ENCODE data around the gene PARD3B. TPM values are rescaled to one million over a fixed set of nuclear protein-coding genes. Genes with fewer than 3 reads are reported as not detected.

PARD3B gene
- total and polyA plus RNA-seq, 9 donors = 6.4 to 15.3 (median 7.5) TPM

DNA sequence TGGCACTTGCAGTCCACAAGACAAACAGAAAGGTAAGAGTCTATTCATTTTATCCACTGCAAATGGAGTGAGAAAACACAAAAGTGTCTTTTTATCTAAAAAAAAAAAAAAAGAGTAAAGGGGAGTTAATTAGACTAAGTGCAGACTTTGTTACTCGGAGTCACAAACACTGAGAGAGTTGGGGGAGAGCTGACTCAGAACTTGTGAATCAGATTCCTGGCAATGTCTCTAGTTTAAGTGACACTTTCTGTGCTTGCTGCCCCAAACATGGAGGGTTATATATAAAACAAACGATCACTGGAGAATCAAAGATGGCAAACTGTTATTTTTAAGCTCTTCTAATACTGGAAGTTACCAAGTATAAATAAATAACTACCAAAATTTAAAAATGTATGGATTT, 631.3 kb downstream of the PARD3B start:
- WGBS (ENCODE audit: insufficient coverage) = no CpG with 5 or more reads among the region's 2 CpGs
- Histone ChIP-seq H3K27me3 (ENCODE audit: control insufficient read depth, insufficient read depth, low read length) (no peaks in the 10 kb centered on the region), H3K4me1 (ENCODE audit: control insufficient read depth, insufficient read depth, low read length) (peaks cover 2% of the 10 kb centered on the region), H3K36me3 (ENCODE audit: control insufficient read depth, insufficient read depth, low read length) (no peaks in the 10 kb centered on the region), H3K4me3 (ENCODE audit: low read length) (no peak overlapping the region), H3K27ac (ENCODE audit: low read length) (no peak overlapping the region), H3K9me3 (replicated peaks; ENCODE audit: control insufficient read depth, low read depth, low read length) (no peaks in the 10 kb centered on the region)
- DNase-seq = no peak

DNA sequence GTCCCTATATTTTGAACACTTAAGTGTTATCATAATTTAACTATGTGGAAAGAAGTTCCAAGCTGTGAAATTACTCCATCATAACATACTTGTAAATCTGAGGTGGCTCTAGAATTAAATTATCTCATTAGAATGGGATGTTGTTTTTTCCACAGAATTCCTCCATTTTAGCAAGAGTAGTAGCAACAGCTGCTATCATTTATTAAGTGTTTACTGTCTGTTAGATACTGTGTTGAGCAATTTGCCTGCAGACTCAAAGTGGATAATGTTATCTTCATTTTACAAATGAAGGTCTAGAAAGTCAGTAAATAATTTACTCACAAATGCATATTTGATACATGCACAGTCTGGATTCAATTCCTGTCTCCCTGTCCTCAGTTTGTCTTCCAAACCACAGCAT, 632.3 kb downstream of the PARD3B start:
- H3K9me3 ChIP-seq (replicated peaks; ENCODE audit: control insufficient read depth, low read depth, low read length) = no peaks in the 10 kb centered on the region
- no peak for DNase-seq
- H3K4me1 ChIP-seq (ENCODE audit: control insufficient read depth, insufficient read depth, low read length) = peaks cover 2% of the 10 kb centered on the region
- no peaks in the 10 kb centered on the region for H3K27me3 ChIP-seq (ENCODE audit: control insufficient read depth, insufficient read depth, low read length)
- no peak overlapping the region for H3K27ac ChIP-seq (ENCODE audit: low read length)
- no peaks in the 10 kb centered on the region for H3K36me3 ChIP-seq (ENCODE audit: control insufficient read depth, insufficient read depth, low read length)
- H3K4me3 ChIP-seq (ENCODE audit: low read length) = no peak overlapping the region

- Histone ChIP-seq H3K36me3 (ENCODE audit: control insufficient read depth, insufficient read depth, low read length) (no peaks in the 10 kb centered on the region), H3K27me3 (ENCODE audit: control insufficient read depth, insufficient read depth, low read length) (no peaks in the 10 kb centered on the region), H3K27ac (ENCODE audit: low read length) (no peak overlapping the region), H3K9me3 (replicated peaks; ENCODE audit: control insufficient read depth, low read depth, low read length) (no peaks in the 10 kb centered on the region), H3K4me3 (ENCODE audit: low read length) (no peak overlapping the region), H3K4me1 (ENCODE audit: control insufficient read depth, insufficient read depth, low read length) (peaks cover 2% of the 10 kb centered on the region)
- 89% methylated on average over 1 of the region's 3 CpGs for WGBS (ENCODE audit: insufficient coverage)
- no peak for DNase-seq
Measured at GRCh38 chr2:205180730-205181129, 635.5 kb downstream of the PARD3B start.

GRCh38 chr2:205187731-205188130, 642.5 kb downstream of the PARD3B start:
- no peaks in the 10 kb centered on the region for H3K9me3 ChIP-seq (replicated peaks; ENCODE audit: control insufficient read depth, low read depth, low read length)
- H3K27me3 ChIP-seq (ENCODE audit: control insufficient read depth, insufficient read depth, low read length) = no peaks in the 10 kb centered on the region
- no peak overlapping the region for H3K27ac ChIP-seq (ENCODE audit: low read length)
- H3K4me3 ChIP-seq (ENCODE audit: low read length) = no peak overlapping the region
- DNase-seq = no peak
- peaks cover 2% of the 10 kb centered on the region for H3K4me1 ChIP-seq (ENCODE audit: control insufficient read depth, insufficient read depth, low read length)
- H3K36me3 ChIP-seq (ENCODE audit: control insufficient read depth, insufficient read depth, low read length) = no peaks in the 10 kb centered on the region
- 65% methylated on average over 4 of the region's 6 CpGs for WGBS (ENCODE audit: insufficient coverage)

GRCh38 chr2:205188239-205189138, 643.2 kb downstream of the PARD3B start:
- DNase-seq = peak; percentile 69
- no peak overlapping the region for H3K27ac ChIP-seq (ENCODE audit: low read length)
- H3K27me3 ChIP-seq (ENCODE audit: control insufficient read depth, insufficient read depth, low read length) = no peaks in the 10 kb centered on the region
- peaks cover under 1% of the 10 kb centered on the region for H3K36me3 ChIP-seq (ENCODE audit: control insufficient read depth, insufficient read depth, low read length)
- H3K9me3 ChIP-seq (replicated peaks; ENCODE audit: control insufficient read depth, low read depth, low read length) = no peaks in the 10 kb centered on the region
- H3K4me1 ChIP-seq (ENCODE audit: control insufficient read depth, insufficient read depth, low read length) = peaks cover 2% of the 10 kb centered on the region
- H3K4me3 ChIP-seq (ENCODE audit: low read length) = no peak overlapping the region
- WGBS (ENCODE audit: insufficient coverage) = 86% methylated on average over 6 of the region's 9 CpGs

- Histone ChIP-seq H3K27me3 (ENCODE audit: control insufficient read depth, insufficient read depth, low read length) (no peaks in the 10 kb centered on the region), H3K9me3 (replicated peaks; ENCODE audit: control insufficient read depth, low read depth, low read length) (no peaks in the 10 kb centered on the region), H3K36me3 (ENCODE audit: control insufficient read depth, insufficient read depth, low read length) (peaks cover 5% of the 10 kb centered on the region), H3K4me3 (ENCODE audit: low read length) (no peak overlapping the region), H3K27ac (ENCODE audit: low read length) (no peak overlapping the region), H3K4me1 (ENCODE audit: control insufficient read depth, insufficient read depth, low read length) (peaks cover 2% of the 10 kb centered on the region)
- WGBS (ENCODE audit: insufficient coverage) = 78% methylated on average over 1 of the region's 7 CpGs
- no peak for DNase-seq
Measured at GRCh38 chr2:205189301-205189700, 644.0 kb downstream of the PARD3B start.

GRCh38 chr2:205190528-205190927, 645.3 kb downstream of the PARD3B start:
- WGBS (ENCODE audit: insufficient coverage) = 50% methylated on average over 1 of the region's 2 CpGs
- peaks cover 2% of the 10 kb centered on the region for H3K4me1 ChIP-seq (ENCODE audit: control insufficient read depth, insufficient read depth, low read length)
- no peak for DNase-seq

DNA sequence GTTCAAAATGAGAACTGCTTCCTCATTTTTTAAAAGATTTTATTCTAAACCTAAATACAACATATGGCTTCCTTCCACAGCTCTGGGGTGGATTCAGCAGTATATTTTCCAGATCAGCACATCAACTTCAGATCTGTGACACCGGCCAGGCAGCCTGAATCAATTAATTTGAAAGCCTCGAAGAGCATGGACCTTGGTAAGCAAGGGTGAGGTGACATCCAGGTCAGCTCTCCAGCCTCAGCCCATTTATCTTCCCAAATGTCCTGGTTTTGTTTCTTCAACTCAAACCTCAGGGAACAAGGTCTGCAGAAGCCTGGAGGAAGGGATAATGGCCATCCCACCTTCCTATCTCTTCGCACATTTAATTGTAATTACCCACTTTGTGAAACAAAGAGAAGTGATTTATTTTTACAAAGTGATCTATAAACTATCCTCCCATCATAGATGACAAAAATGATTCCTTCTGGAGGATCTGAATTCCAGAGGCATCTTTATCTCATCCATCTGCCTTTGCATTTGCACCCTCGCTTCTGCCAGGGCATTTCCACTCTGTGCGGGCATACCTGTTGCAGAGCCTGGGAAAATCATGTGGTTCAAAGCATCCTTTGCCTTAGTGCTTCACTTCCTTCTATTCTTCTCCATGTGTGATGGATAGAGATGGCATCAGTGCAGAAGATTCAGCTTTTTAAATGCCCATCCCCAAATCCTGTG, 648.0 kb downstream of the PARD3B start:
- H3K9me3 ChIP-seq (replicated peaks; ENCODE audit: control insufficient read depth, low read depth, low read length) = no peaks in the 10 kb centered on the region
- WGBS (ENCODE audit: insufficient coverage) = 20% methylated on average over 1 of the region's 5 CpGs
- peaks cover 6% of the 10 kb centered on the region for H3K4me1 ChIP-seq (ENCODE audit: control insufficient read depth, insufficient read depth, low read length)
- no peak overlapping the region for H3K4me3 ChIP-seq (ENCODE audit: low read length)
- no peak for DNase-seq
- no peak overlapping the region for H3K27ac ChIP-seq (ENCODE audit: low read length)
- H3K27me3 ChIP-seq (ENCODE audit: control insufficient read depth, insufficient read depth, low read length) = no peaks in the 10 kb centered on the region
- peaks cover 5% of the 10 kb centered on the region for H3K36me3 ChIP-seq (ENCODE audit: control insufficient read depth, insufficient read depth, low read length)

More at GRCh38 chr2:205190528-205190927, 645.3 kb downstream of the PARD3B start:
- no peak overlapping the region for H3K4me3 ChIP-seq (ENCODE audit: low read length)
- no peak overlapping the region for H3K27ac ChIP-seq (ENCODE audit: low read length)
- H3K9me3 ChIP-seq (replicated peaks; ENCODE audit: control insufficient read depth, low read depth, low read length) = no peaks in the 10 kb centered on the region
- peaks cover 5% of the 10 kb centered on the region for H3K36me3 ChIP-seq (ENCODE audit: control insufficient read depth, insufficient read depth, low read length)
- H3K27me3 ChIP-seq (ENCODE audit: control insufficient read depth, insufficient read depth, low read length) = no peaks in the 10 kb centered on the region

GRCh38 chr2:205193836-205194228, 648.6 kb downstream of the PARD3B start:
- Histone ChIP-seq H3K27me3 (ENCODE audit: control insufficient read depth, insufficient read depth, low read length) (no peaks in the 10 kb centered on the region), H3K4me1 (ENCODE audit: control insufficient read depth, insufficient read depth, low read length) (peaks cover 4% of the 10 kb centered on the region), H3K27ac (ENCODE audit: low read length) (no peak overlapping the region), H3K36me3 (ENCODE audit: control insufficient read depth, insufficient read depth, low read length) (peaks cover 5% of the 10 kb centered on the region), H3K4me3 (ENCODE audit: low read length) (no peak overlapping the region), H3K9me3 (replicated peaks; ENCODE audit: control insufficient read depth, low read depth, low read length) (no peaks in the 10 kb centered on the region)
- DNase-seq = no peak
- 100% methylated on average over 1 of the region's 4 CpGs for WGBS (ENCODE audit: insufficient coverage)

DNA sequence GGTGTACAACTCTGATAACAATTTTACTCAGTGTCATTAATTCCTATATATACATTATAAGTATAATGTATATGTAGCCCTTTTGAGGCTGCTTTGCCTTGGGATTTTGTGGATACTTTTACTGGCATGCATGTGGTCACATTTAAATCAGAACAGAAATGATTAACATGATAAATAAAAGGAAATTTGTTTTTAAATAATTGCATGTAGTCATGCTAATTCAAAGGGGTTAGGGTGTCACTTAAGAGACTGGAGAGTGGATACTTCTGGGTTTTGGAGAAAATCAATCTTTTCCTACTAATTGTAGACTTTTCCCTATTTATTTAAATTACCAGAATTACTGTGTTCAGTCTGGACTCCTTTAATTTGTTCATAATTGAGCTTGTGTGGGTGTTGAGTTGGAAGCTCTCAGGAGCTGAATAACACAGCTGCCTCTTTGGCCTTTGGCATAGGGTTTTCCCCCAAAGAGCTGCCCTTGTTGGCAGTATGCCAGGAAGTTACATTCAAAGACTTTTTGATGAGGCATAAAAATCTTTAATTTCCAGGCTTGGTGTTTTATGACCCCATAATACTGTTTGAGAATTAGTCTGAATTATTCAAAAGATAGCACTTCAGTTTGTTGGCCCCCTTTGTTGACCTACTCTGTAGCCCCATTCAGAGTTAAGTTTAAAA, 652.3 kb downstream of the PARD3B start:
- H3K27ac ChIP-seq (ENCODE audit: low read length) = no peak overlapping the region
- no peak overlapping the region for H3K4me3 ChIP-seq (ENCODE audit: low read length)
- H3K27me3 ChIP-seq (ENCODE audit: control insufficient read depth, insufficient read depth, low read length) = no peaks in the 10 kb centered on the region
- peak; percentile 43 for DNase-seq
- no peaks in the 10 kb centered on the region for H3K9me3 ChIP-seq (replicated peaks; ENCODE audit: control insufficient read depth, low read depth, low read length)
- H3K4me1 ChIP-seq (ENCODE audit: control insufficient read depth, insufficient read depth, low read length) = peaks cover 4% of the 10 kb centered on the region
- H3K36me3 ChIP-seq (ENCODE audit: control insufficient read depth, insufficient read depth, low read length) = peaks cover 5% of the 10 kb centered on the region
